OCI-LY1 (cell line): ENCODE measurements around the gene RRM2.

Source experiments
- H2AFZ ChIP-seq: fragments of 200-600 bp; sonication (generic), shearing (Covaris generic); 2 replicates; pipeline ENCODE4 v1.6.0; 2014; ENCODE audit warnings: antibody characterized with exemption, mild to moderate bottlenecking, low read length
- H3F3A ChIP-seq: fragments of 200-600 bp; sonication (generic), shearing (Covaris generic); 2 replicates; pipeline ENCODE4 v1.6.0; 2014; ENCODE audit warnings: mild to moderate bottlenecking, antibody characterized with exemption, low read length, moderate library complexity; ENCODE audit not compliant: insufficient read depth
- H3K27ac ChIP-seq: fragments of 200-600 bp; sonication (generic); 2 replicates; pipeline ENCODE4 v1.5.1; 2014; ENCODE audit warnings: low read length, mixed run types, mild to moderate bottlenecking, low read depth; ENCODE audit not compliant: poor library complexity, severe bottlenecking
- H3K27me3 ChIP-seq: fragments of 200-600 bp; sonication (generic); 2 replicates; pipeline ENCODE4 v1.6.0; 2014; ENCODE audit warnings: antibody characterized with exemption, mild to moderate bottlenecking, low read length, moderate library complexity; ENCODE audit not compliant: insufficient read depth
- H3K36me3 ChIP-seq: fragments of 200-600 bp; sonication (generic); 2 replicates; pipeline ENCODE4 v1.6.1; 2014; ENCODE audit warnings: mild to moderate bottlenecking, antibody characterized with exemption, low read length, moderate library complexity, mixed read lengths; ENCODE audit not compliant: insufficient read depth
- H3K4me1 ChIP-seq: fragments of 200-600 bp; sonication (generic); 2 replicates; pipeline ENCODE4 v1.5.1; 2014; ENCODE audit warnings: mild to moderate bottlenecking, low read length, moderate library complexity; ENCODE audit not compliant: insufficient read depth, severe bottlenecking
- H3K4me2 ChIP-seq: fragments of 200-600 bp; sonication (generic), shearing (Covaris generic); 2 replicates; pipeline ENCODE4 v1.6.1; 2014; ENCODE audit warnings: low read length
- H3K4me3 ChIP-seq: fragments of 200-600 bp; sonication (generic); 2 replicates; pipeline ENCODE4 v1.5.1; 2014; ENCODE audit warnings: low read length, low read depth, mild to moderate bottlenecking, mixed read lengths; ENCODE audit not compliant: poor library complexity, severe bottlenecking
- H3K79me2 ChIP-seq: fragments of 200-600 bp; shearing (Covaris generic); 2 replicates; pipeline ENCODE4 v1.6.1; 2016; ENCODE audit warnings: mixed run types, low read length, mixed read lengths; ENCODE audit not compliant: insufficient read depth
- H3K9ac ChIP-seq: fragments of 200-600 bp; sonication (generic), shearing (Covaris generic); 2 replicates; pipeline ENCODE4 v1.6.1; 2014; ENCODE audit warnings: mild to moderate bottlenecking, low read length, mixed read lengths
- H3K9me2 ChIP-seq: fragments of 200-600 bp; sonication (generic), shearing (Covaris generic); 2 replicates; pipeline ENCODE4 v1.6.1; 2014; ENCODE audit warnings: low read depth, mild to moderate bottlenecking, low read length, mixed read lengths
- H3K9me3 ChIP-seq: fragments of 200-600 bp; shearing (Covaris generic); 2 replicates; pipeline ENCODE4 v1.6.1; 2014; ENCODE audit warnings: low read length, mixed read lengths
- H4K20me1 ChIP-seq: fragments of 200-600 bp; sonication (generic), shearing (Covaris generic); 2 replicates; pipeline ENCODE4 v1.6.0; 2016; ENCODE audit warnings: mild to moderate bottlenecking, low read length; ENCODE audit not compliant: insufficient read depth
- EZH2 ChIP-seq: fragments of 200-600 bp; sonication (generic), shearing (Covaris generic); IDR thresholded peaks from 2 replicates; pipeline ENCODE4 v1.8.0; 2017; ENCODE audit warnings: borderline replicate concordance, mixed run types, mild to moderate bottlenecking, antibody characterized with exemption, low read length, moderate library complexity, mixed read lengths
- TF ChIP-seq, protein P1 (sequence below): fragments of 200-600 bp; sonication (generic), shearing (Covaris generic); IDR thresholded peaks from 2 replicates; pipeline ENCODE4 v1.5.1; 2017; ENCODE audit warnings: mild to moderate bottlenecking, antibody characterized with exemption, low read length, moderate library complexity, mixed read lengths

Gene RRM2

DNA sequence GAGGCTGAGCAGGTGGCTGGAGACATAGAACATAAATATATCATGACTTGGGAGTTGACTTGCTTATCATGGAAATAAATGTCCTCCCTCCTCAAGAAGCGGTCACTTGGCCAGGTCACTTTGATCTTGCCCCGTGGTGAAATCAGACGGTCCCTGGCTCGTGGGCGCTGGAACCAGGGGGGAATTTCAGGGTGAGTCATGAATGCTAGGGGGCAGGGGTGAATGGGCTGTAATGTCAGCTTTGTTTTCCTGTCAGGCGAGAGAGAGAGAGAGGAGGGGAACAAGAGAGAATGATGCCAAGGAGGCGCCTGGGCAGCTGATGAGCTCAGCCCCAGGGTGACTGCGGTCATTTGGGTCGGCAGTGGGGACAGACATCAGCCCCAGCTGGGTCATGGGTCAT is 47.7 kb downstream of the RRM2 start:
- H3K4me3 ChIP-seq, result no peak overlapping the region
- no peak overlapping the region for H2AFZ ChIP-seq
- H3K79me2 ChIP-seq, result no peaks in the 10 kb centered on the region
- no peak overlapping the region for H3K27ac ChIP-seq
- no peaks in the 10 kb centered on the region for H3K9me3 ChIP-seq
- H4K20me1 ChIP-seq, result no peaks in the 10 kb centered on the region
- no peaks in the 10 kb centered on the region for H3K36me3 ChIP-seq
- no peaks in the 10 kb centered on the region for H3K9me2 ChIP-seq
- H3K4me1 ChIP-seq, result no peaks in the 10 kb centered on the region
- TF ChIP-seq EZH2, result no peak
- TF ChIP-seq, protein P1, sequence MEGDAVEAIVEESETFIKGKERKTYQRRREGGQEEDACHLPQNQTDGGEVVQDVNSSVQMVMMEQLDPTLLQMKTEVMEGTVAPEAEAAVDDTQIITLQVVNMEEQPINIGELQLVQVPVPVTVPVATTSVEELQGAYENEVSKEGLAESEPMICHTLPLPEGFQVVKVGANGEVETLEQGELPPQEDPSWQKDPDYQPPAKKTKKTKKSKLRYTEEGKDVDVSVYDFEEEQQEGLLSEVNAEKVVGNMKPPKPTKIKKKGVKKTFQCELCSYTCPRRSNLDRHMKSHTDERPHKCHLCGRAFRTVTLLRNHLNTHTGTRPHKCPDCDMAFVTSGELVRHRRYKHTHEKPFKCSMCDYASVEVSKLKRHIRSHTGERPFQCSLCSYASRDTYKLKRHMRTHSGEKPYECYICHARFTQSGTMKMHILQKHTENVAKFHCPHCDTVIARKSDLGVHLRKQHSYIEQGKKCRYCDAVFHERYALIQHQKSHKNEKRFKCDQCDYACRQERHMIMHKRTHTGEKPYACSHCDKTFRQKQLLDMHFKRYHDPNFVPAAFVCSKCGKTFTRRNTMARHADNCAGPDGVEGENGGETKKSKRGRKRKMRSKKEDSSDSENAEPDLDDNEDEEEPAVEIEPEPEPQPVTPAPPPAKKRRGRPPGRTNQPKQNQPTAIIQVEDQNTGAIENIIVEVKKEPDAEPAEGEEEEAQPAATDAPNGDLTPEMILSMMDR, result no peak
- no peak overlapping the region for H3K4me2 ChIP-seq
- H3K27me3 ChIP-seq, result no peaks in the 10 kb centered on the region
- H3F3A ChIP-seq, result no peaks in the 10 kb centered on the region
- H3K9ac ChIP-seq, result no peak overlapping the region

- H3K79me2 ChIP-seq, result no peaks in the 10 kb centered on the region
- TF ChIP-seq, protein P1, result no peak
- TF ChIP-seq EZH2, result no peak
- H3K4me2 ChIP-seq, result no peak overlapping the region
- no peaks in the 10 kb centered on the region for H3K36me3 ChIP-seq
- no peak overlapping the region for H3K27ac ChIP-seq
- H3K9me2 ChIP-seq, result no peaks in the 10 kb centered on the region
- no peaks in the 10 kb centered on the region for H3K9me3 ChIP-seq
- H3K4me1 ChIP-seq, result no peaks in the 10 kb centered on the region
- no peak overlapping the region for H3K9ac ChIP-seq
- H4K20me1 ChIP-seq, result no peaks in the 10 kb centered on the region
- no peaks in the 10 kb centered on the region for H3F3A ChIP-seq
- H3K27me3 ChIP-seq, result no peaks in the 10 kb centered on the region
- no peak overlapping the region for H3K4me3 ChIP-seq
- H2AFZ ChIP-seq, result no peak overlapping the region
Observed at GRCh38 chr2:10171006-10171800, 48.7 kb downstream of the RRM2 start.

GRCh38 chr2:10172033-10172871 is 49.7 kb downstream of the RRM2 start:
- no peak for TF ChIP-seq EZH2
- TF ChIP-seq, protein P1, result no peak
- H3K9me3 ChIP-seq, result no peaks in the 10 kb centered on the region
- no peak overlapping the region for H3K9ac ChIP-seq
- no peaks in the 10 kb centered on the region for H3K27me3 ChIP-seq
- no peaks in the 10 kb centered on the region for H3K36me3 ChIP-seq
- no peak overlapping the region for H3K4me2 ChIP-seq
- no peaks in the 10 kb centered on the region for H4K20me1 ChIP-seq
- H3K4me1 ChIP-seq, result no peaks in the 10 kb centered on the region
- no peak overlapping the region for H2AFZ ChIP-seq
- H3K27ac ChIP-seq, result no peak overlapping the region
- no peaks in the 10 kb centered on the region for H3K9me2 ChIP-seq
- H3K4me3 ChIP-seq, result no peak overlapping the region
- H3K79me2 ChIP-seq, result no peaks in the 10 kb centered on the region
- no peaks in the 10 kb centered on the region for H3F3A ChIP-seq
